Karpas-422 (cell line): Measurements from ENCODE around the gene NEGR1. TPM values are rescaled to one million over a fixed set of nuclear protein-coding genes. Genes with fewer than 3 reads are reported as not detected.

Source experiments
- DNase-seq: peaks from one replicate; pipeline ENCODE4 v3.0.0-alpha.2; 2015
- H2AFZ ChIP-seq: fragments of 200-600 bp; sonication (generic); 2 replicates; pipeline ENCODE4 v1.6.1; 2014; ENCODE audit warnings: antibody characterized with exemption, low read length, mixed read lengths
- H3K27ac ChIP-seq: fragments of 200-600 bp; sonication (generic); 2 replicates; pipeline ENCODE4 v1.5.1; 2014; ENCODE audit warnings: mild to moderate bottlenecking, low read length, moderate library complexity
- H3K27me3 ChIP-seq: fragments of 200-600 bp; sonication (generic); 2 replicates; pipeline ENCODE4 v1.6.1; 2014; ENCODE audit warnings: low read length, mixed read lengths
- H3K36me3 ChIP-seq: fragments of 200-600 bp; sonication (generic); 2 replicates; pipeline ENCODE4 v1.6.1; 2014; ENCODE audit warnings: low read length, mixed read lengths; ENCODE audit not compliant: insufficient read depth
- H3K4me1 ChIP-seq: fragments of 200-600 bp; sonication (generic); 2 replicates; pipeline ENCODE4 v1.6.1; 2014; ENCODE audit warnings: mild to moderate bottlenecking, low read length, mixed read lengths
- H3K4me2 ChIP-seq: fragments of 200-600 bp; sonication (generic); 2 replicates; pipeline ENCODE4 v1.6.1; 2014; ENCODE audit warnings: low read length, low read depth, mild to moderate bottlenecking; ENCODE audit not compliant: poor library complexity, severe bottlenecking
- H3K4me3 ChIP-seq: fragments of 200-600 bp; sonication (generic); 2 replicates; pipeline ENCODE4 v1.5.1; 2014; ENCODE audit warnings: mild to moderate bottlenecking, antibody characterized with exemption, low read length, mixed read lengths
- H3K79me2 ChIP-seq: fragments of 200-600 bp; sonication (generic); 2 replicates; pipeline ENCODE4 v1.6.1; 2014; ENCODE audit warnings: mild to moderate bottlenecking, low read length, mixed read lengths
- H3K9ac ChIP-seq: fragments of 200-600 bp; sonication (generic); 2 replicates; pipeline ENCODE4 v1.6.0; 2014; ENCODE audit warnings: low read length
- H3K9me2 ChIP-seq: fragments of 200-600 bp; sonication (generic), shearing (Covaris generic); replicated peaks from 2 replicates; pipeline ENCODE4 v1.6.0; 2014; ENCODE audit warnings: mild to moderate bottlenecking, low read length, moderate library complexity; ENCODE audit not compliant: insufficient read depth
- H3K9me3 ChIP-seq: fragments of 300-700, 200-600 bp; sonication (generic); 2 replicates; pipeline ENCODE4 v1.6.1; 2014; ENCODE audit warnings: low read length, mixed read lengths
- H4K20me1 ChIP-seq: fragments of 200-600 bp; sonication (generic); 2 replicates; pipeline ENCODE4 v1.6.1; 2014; ENCODE audit warnings: mild to moderate bottlenecking, antibody characterized with exemption, low read length, low read depth; ENCODE audit not compliant: insufficient read depth
- total RNA-seq: library from RNA; depleted of rRNA; stranded (reverse); fragments of >200 nt; shearing (Covaris generic); gene quantifications from 2 replicates; pipeline ENCODE4 v1.2.3, GENCODE V29; 2014; ENCODE audit warnings: low replicate concordance

NEGR1 gene
- total RNA-seq, 1 experiment from 2014 or later: not detected

GRCh38 chr1:71944006-71944405 is 338.3 kb downstream of the NEGR1 start:
- DNase-seq: no peak
- no peak overlapping the region for H3K4me3 ChIP-seq
- H3K9me3 ChIP-seq: peaks cover 9% of the 10 kb centered on the region; the same call in 1 of the 2 replicates
- H3K36me3 ChIP-seq: no peaks in the 10 kb centered on the region
- H3K79me2 ChIP-seq: no peaks in the 10 kb centered on the region
- no peaks in the 10 kb centered on the region for H3K9me2 ChIP-seq
- no peak overlapping the region for H2AFZ ChIP-seq
- H3K9ac ChIP-seq: no peak overlapping the region
- no peaks in the 10 kb centered on the region for H3K27me3 ChIP-seq
- H3K4me1 ChIP-seq: no peaks in the 10 kb centered on the region
- no peaks in the 10 kb centered on the region for H4K20me1 ChIP-seq
- H3K4me2 ChIP-seq: no peak overlapping the region
- H3K27ac ChIP-seq: no peak overlapping the region

GRCh38 chr1:71940261-71940660 is 342.1 kb downstream of the NEGR1 start:
- Histone ChIP-seq H3K36me3 (no peaks in the 10 kb centered on the region), H3K4me2 (no peak overlapping the region), H3K79me2 (no peaks in the 10 kb centered on the region), H3K9me2 (no peaks in the 10 kb centered on the region), H3K27me3 (no peaks in the 10 kb centered on the region), H3K4me1 (no peaks in the 10 kb centered on the region), H3K4me3 (no peak overlapping the region), H3K27ac (no peak overlapping the region), H3K9ac (no peak overlapping the region), H4K20me1 (no peaks in the 10 kb centered on the region), H2AFZ (no peak overlapping the region), H3K9me3 (peaks cover 6% of the 10 kb centered on the region; the same call in 1 of the 2 replicates)
- no peak for DNase-seq

- H3K9ac ChIP-seq: no peak overlapping the region
- H3K79me2 ChIP-seq: no peaks in the 10 kb centered on the region
- H3K4me3 ChIP-seq: no peak overlapping the region
- no peak overlapping the region for H2AFZ ChIP-seq
- H3K9me3 ChIP-seq: peaks cover 26% of the 10 kb centered on the region
- no peaks in the 10 kb centered on the region for H3K36me3 ChIP-seq
- H3K4me2 ChIP-seq: no peak overlapping the region
- H4K20me1 ChIP-seq: no peaks in the 10 kb centered on the region
- no peak for DNase-seq
- H3K27me3 ChIP-seq: no peaks in the 10 kb centered on the region
- H3K9me2 ChIP-seq: no peaks in the 10 kb centered on the region
- no peaks in the 10 kb centered on the region for H3K4me1 ChIP-seq
- no peak overlapping the region for H3K27ac ChIP-seq
Observed at GRCh38 chr1:71930511-71930910, 351.8 kb downstream of the NEGR1 start.

- Histone ChIP-seq H3K36me3 (no peaks in the 10 kb centered on the region), H3K9me2 (no peaks in the 10 kb centered on the region), H3K4me1 (no peaks in the 10 kb centered on the region), H3K27ac (no peak overlapping the region), H3K4me3 (no peak overlapping the region), H3K4me2 (no peak overlapping the region), H2AFZ (no peak overlapping the region), H4K20me1 (no peaks in the 10 kb centered on the region), H3K27me3 (no peaks in the 10 kb centered on the region), H3K9ac (no peak overlapping the region), H3K79me2 (no peaks in the 10 kb centered on the region), H3K9me3 (peaks cover 13% of the 10 kb centered on the region; the same call in 1 of the 2 replicates)
- DNase-seq: no peak
Observed at GRCh38 chr1:71921935-71922559, 360.3 kb downstream of the NEGR1 start.

GRCh38 chr1:71921204-71921603 is 361.1 kb downstream of the NEGR1 start:
- Histone ChIP-seq H3K9ac (no peak overlapping the region), H3K9me3 (peaks cover 9% of the 10 kb centered on the region; the same call in 1 of the 2 replicates), H3K9me2 (no peaks in the 10 kb centered on the region), H3K4me3 (no peak overlapping the region), H4K20me1 (no peaks in the 10 kb centered on the region), H3K4me2 (no peak overlapping the region), H3K27me3 (no peaks in the 10 kb centered on the region), H3K79me2 (no peaks in the 10 kb centered on the region), H3K27ac (no peak overlapping the region), H2AFZ (no peak overlapping the region), H3K36me3 (no peaks in the 10 kb centered on the region), H3K4me1 (no peaks in the 10 kb centered on the region)
- DNase-seq: no peak

GRCh38 chr1:71920556-71920955 is 361.8 kb downstream of the NEGR1 start:
- Histone ChIP-seq H3K27ac (no peak overlapping the region), H3K4me1 (no peaks in the 10 kb centered on the region), H3K9ac (no peak overlapping the region), H2AFZ (no peak overlapping the region), H3K27me3 (no peaks in the 10 kb centered on the region), H4K20me1 (no peaks in the 10 kb centered on the region), H3K79me2 (no peaks in the 10 kb centered on the region), H3K9me3 (peaks cover 9% of the 10 kb centered on the region; the same call in 1 of the 2 replicates), H3K4me2 (no peak overlapping the region), H3K9me2 (no peaks in the 10 kb centered on the region), H3K4me3 (no peak overlapping the region), H3K36me3 (no peaks in the 10 kb centered on the region)
- no peak for DNase-seq

- Histone ChIP-seq H3K9me3 (peaks cover 9% of the 10 kb centered on the region; the same call in 1 of the 2 replicates), H3K9ac (no peak overlapping the region), H3K27ac (no peak overlapping the region), H3K36me3 (no peaks in the 10 kb centered on the region), H3K27me3 (no peaks in the 10 kb centered on the region), H3K79me2 (no peaks in the 10 kb centered on the region), H3K4me1 (no peaks in the 10 kb centered on the region), H4K20me1 (no peaks in the 10 kb centered on the region), H3K9me2 (no peaks in the 10 kb centered on the region), H3K4me2 (no peak overlapping the region), H2AFZ (no peak overlapping the region), H3K4me3 (no peak overlapping the region)
- no peak for DNase-seq
Observed at GRCh38 chr1:71919811-71920509, 362.4 kb downstream of the NEGR1 start.

GRCh38 chr1:71918630-71919029 is 363.7 kb downstream of the NEGR1 start:
- H3K27ac ChIP-seq: no peak overlapping the region
- peaks cover 21% of the 10 kb centered on the region for H3K9me3 ChIP-seq
- no peaks in the 10 kb centered on the region for H3K4me1 ChIP-seq
- no peaks in the 10 kb centered on the region for H3K79me2 ChIP-seq
- H3K9ac ChIP-seq: no peak overlapping the region
- no peaks in the 10 kb centered on the region for H3K36me3 ChIP-seq
- no peak overlapping the region for H3K4me2 ChIP-seq
- H3K27me3 ChIP-seq: no peaks in the 10 kb centered on the region
- no peaks in the 10 kb centered on the region for H3K9me2 ChIP-seq
- H3K4me3 ChIP-seq: no peak overlapping the region
- no peak overlapping the region for H2AFZ ChIP-seq
- DNase-seq: no peak
- no peaks in the 10 kb centered on the region for H4K20me1 ChIP-seq
